DOHH2 (cell line): ENCODE measurements around the gene S100A11.

Experiments
- H3F3A ChIP-seq: fragments of 200-600 bp; sonication (generic), shearing (Covaris generic); 2 replicates; pipeline ENCODE4 v1.6.0; 2016; ENCODE audit warnings: antibody characterized with exemption, mild to moderate bottlenecking; ENCODE audit not compliant: control insufficient read depth, insufficient read depth
- H3K27ac ChIP-seq: fragments of 200-600 bp; sonication (generic); 2 replicates; pipeline ENCODE4 v1.5.1; 2014; ENCODE audit warnings: low read depth, mild to moderate bottlenecking, low read length, moderate library complexity
- H3K27me3 ChIP-seq: fragments of 200-600 bp; sonication (generic); 2 replicates; pipeline ENCODE4 v1.6.1; 2014; ENCODE audit warnings: mild to moderate bottlenecking, low read length, mixed read lengths; ENCODE audit not compliant: control insufficient read depth
- H3K36me3 ChIP-seq: fragments of 200-600 bp; sonication (generic); 2 replicates; pipeline ENCODE4 v1.6.1; 2014; ENCODE audit warnings: mild to moderate bottlenecking, low read length, moderate library complexity, mixed read lengths; ENCODE audit not compliant: control insufficient read depth
- H3K4me1 ChIP-seq: fragments of 200-600 bp; sonication (generic); 2 replicates; pipeline ENCODE4 v1.6.1; 2014; ENCODE audit warnings: mild to moderate bottlenecking, low read length, mixed read lengths; ENCODE audit not compliant: control insufficient read depth
- H3K4me2 ChIP-seq: fragments of 200-600 bp; sonication (generic); 2 replicates; pipeline ENCODE4 v1.6.0; 2014; ENCODE audit warnings: mild to moderate bottlenecking, low read length, moderate library complexity
- H3K4me3 ChIP-seq: fragments of 200-600 bp; sonication (generic); 2 replicates; pipeline ENCODE4 v1.5.1; 2014; ENCODE audit warnings: mild to moderate bottlenecking, low read length, mixed read lengths
- H3K79me2 ChIP-seq: fragments of 200-600 bp; sonication (generic); 2 replicates; pipeline ENCODE4 v1.6.1; 2014; ENCODE audit warnings: mild to moderate bottlenecking, low read length, mixed read lengths; ENCODE audit not compliant: control insufficient read depth
- H3K9me2 ChIP-seq: fragments of 200-600 bp; sonication (generic); replicated peaks from 2 replicates; pipeline ENCODE4 v1.6.1; 2014; ENCODE audit warnings: mild to moderate bottlenecking, low read length, mixed read lengths; ENCODE audit not compliant: control insufficient read depth
- H3K9me3 ChIP-seq: fragments of 200-600 bp; sonication (generic); 2 replicates; pipeline ENCODE4 v1.6.1; 2014; ENCODE audit warnings: antibody characterized with exemption, low read length, mixed read lengths; ENCODE audit not compliant: control insufficient read depth, insufficient read depth
- H4K20me1 ChIP-seq: fragments of 200-600 bp; sonication (generic); 2 replicates; pipeline ENCODE4 v1.6.0; 2014; ENCODE audit warnings: low read depth, mild to moderate bottlenecking, antibody characterized with exemption, low read length, moderate library complexity; ENCODE audit not compliant: control insufficient read depth, insufficient read depth
- CTCF ChIP-seq: fragments of 200-600 bp; sonication (generic); IDR thresholded peaks from one replicate; pipeline ENCODE4 v1.5.1; 2014; ENCODE audit warnings: antibody characterized with exemption, mild to moderate bottlenecking, low read depth, low read length; ENCODE audit not compliant: poor library complexity, severe bottlenecking
- EZH2phosphoT487 ChIP-seq: fragments of 200-600 bp; sonication (generic); IDR thresholded peaks from 2 replicates; pipeline ENCODE4 v1.6.1; 2017; ENCODE audit warnings: borderline replicate concordance, mild to moderate bottlenecking, antibody characterized with exemption, low read length, moderate library complexity, mixed read lengths

Gene S100A11

GRCh38 chr1:152001631-152002584, 34.9 kb downstream of the S100A11 start:
- Histone ChIP-seq H3F3A (no peaks in the 10 kb centered on the region), H3K79me2 (no peaks in the 10 kb centered on the region), H3K9me3 (no peaks in the 10 kb centered on the region), H3K36me3 (no peaks in the 10 kb centered on the region), H3K27me3 (peaks cover 24% of the 10 kb centered on the region), H3K27ac (no peak overlapping the region), H3K4me3 (no peak overlapping the region), H4K20me1 (no peaks in the 10 kb centered on the region), H3K4me1 (peaks cover 13% of the 10 kb centered on the region), H3K4me2 (peak overlapping the region; percentile 14; the same call in 1 of the 2 replicates), H3K9me2 (no peaks in the 10 kb centered on the region)
- TF ChIP-seq EZH2phosphoT487 (no peak), CTCF (peak; percentile 94)

GRCh38 chr1:152000964-152001630, 35.7 kb downstream of the S100A11 start:
- H3F3A ChIP-seq: peaks cover under 1% of the 10 kb centered on the region; the same call in 1 of the 2 replicates
- TF ChIP-seq EZH2phosphoT487 (no peak), CTCF (no peak)
- H3K27me3 ChIP-seq: peaks cover 22% of the 10 kb centered on the region
- H3K4me3 ChIP-seq: no peak overlapping the region
- no peaks in the 10 kb centered on the region for H4K20me1 ChIP-seq
- no peak overlapping the region for H3K27ac ChIP-seq
- H3K36me3 ChIP-seq: no peaks in the 10 kb centered on the region
- H3K79me2 ChIP-seq: no peaks in the 10 kb centered on the region
- no peaks in the 10 kb centered on the region for H3K9me2 ChIP-seq
- peak overlapping the region; percentile 14 for H3K4me2 ChIP-seq
- peaks cover 19% of the 10 kb centered on the region for H3K4me1 ChIP-seq
- H3K9me3 ChIP-seq: no peaks in the 10 kb centered on the region

GRCh38 chr1:151998611-151999362, 38.0 kb downstream of the S100A11 start:
- Histone ChIP-seq H3K9me2 (no peaks in the 10 kb centered on the region), H3K4me3 (no peak overlapping the region), H3K27me3 (peaks cover 8% of the 10 kb centered on the region), H3K27ac (no peak overlapping the region), H3K9me3 (no peaks in the 10 kb centered on the region), H3K79me2 (peaks cover 4% of the 10 kb centered on the region; the same call in 1 of the 2 replicates), H3K4me1 (peaks cover 39% of the 10 kb centered on the region), H3F3A (peaks cover 13% of the 10 kb centered on the region), H4K20me1 (no peaks in the 10 kb centered on the region), H3K4me2 (no peak overlapping the region), H3K36me3 (no peaks in the 10 kb centered on the region)
- TF ChIP-seq CTCF (no peak), EZH2phosphoT487 (no peak)
